ENCODE measurements around the gene SLC30A10.

DNA sequence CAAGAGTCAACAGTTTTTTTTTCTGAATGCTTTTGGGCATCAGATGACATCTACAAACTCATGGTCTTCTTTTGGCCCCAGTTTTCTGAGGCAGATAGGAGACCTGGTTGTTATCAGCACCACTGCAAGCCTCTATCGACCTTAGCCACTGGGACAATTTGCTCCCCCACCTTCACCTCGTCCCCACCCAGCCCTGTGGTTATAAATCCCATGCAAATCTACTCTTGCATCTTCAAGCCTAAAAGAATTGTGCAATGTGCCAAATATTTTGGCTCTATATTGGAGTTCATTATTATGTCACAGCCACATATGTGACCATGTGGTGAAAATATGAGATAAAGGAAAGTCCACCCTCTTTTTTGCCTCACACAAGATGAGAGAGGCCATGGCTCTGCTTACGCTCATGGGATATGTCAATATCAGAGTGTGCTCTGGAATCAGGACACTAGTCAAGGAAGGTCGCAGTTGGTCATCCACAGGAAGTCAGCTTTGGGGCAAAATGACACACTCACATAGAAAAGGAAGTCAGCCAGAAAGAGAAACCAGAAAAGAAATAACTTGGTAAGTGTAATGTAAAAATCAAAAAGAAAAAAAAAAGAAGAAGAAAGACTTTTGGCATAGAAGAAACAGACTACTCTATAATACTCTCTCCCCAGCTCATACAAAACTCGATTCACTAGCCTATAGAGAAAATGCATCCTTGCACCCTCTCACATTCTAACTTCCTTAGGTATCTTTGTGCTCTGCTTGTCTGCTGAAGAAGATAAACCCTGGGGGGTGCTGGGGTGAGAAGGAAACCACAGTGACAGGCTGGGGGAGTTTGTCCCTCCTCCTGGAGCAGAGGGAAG lies 21.2 kb downstream of the SLC30A10 start:
- TF ChIP-seq FOXM1 (IDR thresholded peaks at IDR 0.05; ENCODE audit: low read depth, low read length) (no peak), EZH2 (IDR thresholded peaks at IDR 0.05; ENCODE audit: borderline replicate concordance, control insufficient read depth, low read depth, low read length) (no peak), SP1 (IDR thresholded peaks at IDR 0.05; ENCODE audit: low read depth, low read length) (no peak), MAX (IDR thresholded peaks at IDR 0.05; ENCODE audit: low read depth, low read length) (no peak), MXI1 (IDR thresholded peaks at IDR 0.05; ENCODE audit: low read depth, low read length) (no peak), POLR2A (IDR thresholded peaks at IDR 0.05; ENCODE audit: low read depth, low read length) (no peak), YY1 (IDR thresholded peaks at IDR 0.05; ENCODE audit: low read depth, low read length) (no peak), PBX3 (IDR thresholded peaks at IDR 0.05; ENCODE audit: insufficient replicate concordance, low read depth, low read length) (no peak), KAT2A (conservative IDR thresholded peaks at IDR 0.05; ENCODE audit: control insufficient read depth, low read depth, low read length) (no peak), CEBPZ (IDR thresholded peaks at IDR 0.05; ENCODE audit: low read depth, low read length) (no peak), SMC3 (IDR thresholded peaks at IDR 0.05; ENCODE audit: borderline replicate concordance, low read length) (no peak)
- TF ChIP-seq, protein P1, sequence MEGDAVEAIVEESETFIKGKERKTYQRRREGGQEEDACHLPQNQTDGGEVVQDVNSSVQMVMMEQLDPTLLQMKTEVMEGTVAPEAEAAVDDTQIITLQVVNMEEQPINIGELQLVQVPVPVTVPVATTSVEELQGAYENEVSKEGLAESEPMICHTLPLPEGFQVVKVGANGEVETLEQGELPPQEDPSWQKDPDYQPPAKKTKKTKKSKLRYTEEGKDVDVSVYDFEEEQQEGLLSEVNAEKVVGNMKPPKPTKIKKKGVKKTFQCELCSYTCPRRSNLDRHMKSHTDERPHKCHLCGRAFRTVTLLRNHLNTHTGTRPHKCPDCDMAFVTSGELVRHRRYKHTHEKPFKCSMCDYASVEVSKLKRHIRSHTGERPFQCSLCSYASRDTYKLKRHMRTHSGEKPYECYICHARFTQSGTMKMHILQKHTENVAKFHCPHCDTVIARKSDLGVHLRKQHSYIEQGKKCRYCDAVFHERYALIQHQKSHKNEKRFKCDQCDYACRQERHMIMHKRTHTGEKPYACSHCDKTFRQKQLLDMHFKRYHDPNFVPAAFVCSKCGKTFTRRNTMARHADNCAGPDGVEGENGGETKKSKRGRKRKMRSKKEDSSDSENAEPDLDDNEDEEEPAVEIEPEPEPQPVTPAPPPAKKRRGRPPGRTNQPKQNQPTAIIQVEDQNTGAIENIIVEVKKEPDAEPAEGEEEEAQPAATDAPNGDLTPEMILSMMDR (IDR thresholded peaks at IDR 0.05 in 2 of 3, conservative IDR thresholded peaks at IDR 0.05 in 1 of 3; ENCODE audit: control insufficient read depth in 2 of 3, extremely low read depth in 1 of 3, insufficient read depth in 1 of 3, low read depth in 3 of 3, low read length in 3 of 3), result no peak
- TF ChIP-seq, protein P2, sequence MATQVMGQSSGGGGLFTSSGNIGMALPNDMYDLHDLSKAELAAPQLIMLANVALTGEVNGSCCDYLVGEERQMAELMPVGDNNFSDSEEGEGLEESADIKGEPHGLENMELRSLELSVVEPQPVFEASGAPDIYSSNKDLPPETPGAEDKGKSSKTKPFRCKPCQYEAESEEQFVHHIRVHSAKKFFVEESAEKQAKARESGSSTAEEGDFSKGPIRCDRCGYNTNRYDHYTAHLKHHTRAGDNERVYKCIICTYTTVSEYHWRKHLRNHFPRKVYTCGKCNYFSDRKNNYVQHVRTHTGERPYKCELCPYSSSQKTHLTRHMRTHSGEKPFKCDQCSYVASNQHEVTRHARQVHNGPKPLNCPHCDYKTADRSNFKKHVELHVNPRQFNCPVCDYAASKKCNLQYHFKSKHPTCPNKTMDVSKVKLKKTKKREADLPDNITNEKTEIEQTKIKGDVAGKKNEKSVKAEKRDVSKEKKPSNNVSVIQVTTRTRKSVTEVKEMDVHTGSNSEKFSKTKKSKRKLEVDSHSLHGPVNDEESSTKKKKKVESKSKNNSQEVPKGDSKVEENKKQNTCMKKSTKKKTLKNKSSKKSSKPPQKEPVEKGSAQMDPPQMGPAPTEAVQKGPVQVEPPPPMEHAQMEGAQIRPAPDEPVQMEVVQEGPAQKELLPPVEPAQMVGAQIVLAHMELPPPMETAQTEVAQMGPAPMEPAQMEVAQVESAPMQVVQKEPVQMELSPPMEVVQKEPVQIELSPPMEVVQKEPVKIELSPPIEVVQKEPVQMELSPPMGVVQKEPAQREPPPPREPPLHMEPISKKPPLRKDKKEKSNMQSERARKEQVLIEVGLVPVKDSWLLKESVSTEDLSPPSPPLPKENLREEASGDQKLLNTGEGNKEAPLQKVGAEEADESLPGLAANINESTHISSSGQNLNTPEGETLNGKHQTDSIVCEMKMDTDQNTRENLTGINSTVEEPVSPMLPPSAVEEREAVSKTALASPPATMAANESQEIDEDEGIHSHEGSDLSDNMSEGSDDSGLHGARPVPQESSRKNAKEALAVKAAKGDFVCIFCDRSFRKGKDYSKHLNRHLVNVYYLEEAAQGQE (IDR thresholded peaks at IDR 0.05; ENCODE audit: low read depth, low read length), result no peak
